Tibial nerve (tissue), 4 donors: Measurements from ENCODE around the gene CCL13.

Experiments
- CTCF ChIP-seq, 5 experiments: fragments of 200-600 bp in 3 of 5; fragments of 450-650 bp in 2 of 5; sonication (generic) in 3 of 5; IDR thresholded peaks; one replicate each; pipeline ENCODE4 v1.5.1; 2016 to 2019; ENCODE audit warnings: antibody characterized with exemption in 5 of 5, mild to moderate bottlenecking in 3 of 5, moderate library complexity in 2 of 5
- EP300 ChIP-seq, 2 donors: sonication (generic); formaldehyde crosslinking; IDR thresholded peaks; one replicate each; pipeline ENCODE4 v1.6.1; 2017; ENCODE audit warnings: antibody characterized with exemption in 2 of 2, mild to moderate bottlenecking in 1 of 2
- POLR2A ChIP-seq, 2 donors: fragments of 450-650 bp; IDR thresholded peaks; one replicate each; pipeline ENCODE4 v1.6.1; 2017; ENCODE audit warnings: antibody characterized with exemption in 2 of 2, mild to moderate bottlenecking in 2 of 2, moderate library complexity in 2 of 2

- TF ChIP-seq CTCF (IDR thresholded peaks at IDR 0.05) (no peak), EP300 (IDR thresholded peaks at IDR 0.05) (no peak), POLR2A (IDR thresholded peaks at IDR 0.05) (no peak)
Measured at GRCh38 chr17:34384271-34384670, 28.0 kb downstream of the CCL13 start.
